ENCODE data around the gene TBL3. TPM values are rescaled to one million over a fixed set of nuclear protein-coding genes. Genes with fewer than 3 reads are reported as not detected.

Gene TBL3
- total and polyA plus RNA-seq, 2 of the 8 experiments (the other 6 are each of a cell fraction or from before 2014, with no cell fraction given) = 65.8 to 137 TPM

DNA sequence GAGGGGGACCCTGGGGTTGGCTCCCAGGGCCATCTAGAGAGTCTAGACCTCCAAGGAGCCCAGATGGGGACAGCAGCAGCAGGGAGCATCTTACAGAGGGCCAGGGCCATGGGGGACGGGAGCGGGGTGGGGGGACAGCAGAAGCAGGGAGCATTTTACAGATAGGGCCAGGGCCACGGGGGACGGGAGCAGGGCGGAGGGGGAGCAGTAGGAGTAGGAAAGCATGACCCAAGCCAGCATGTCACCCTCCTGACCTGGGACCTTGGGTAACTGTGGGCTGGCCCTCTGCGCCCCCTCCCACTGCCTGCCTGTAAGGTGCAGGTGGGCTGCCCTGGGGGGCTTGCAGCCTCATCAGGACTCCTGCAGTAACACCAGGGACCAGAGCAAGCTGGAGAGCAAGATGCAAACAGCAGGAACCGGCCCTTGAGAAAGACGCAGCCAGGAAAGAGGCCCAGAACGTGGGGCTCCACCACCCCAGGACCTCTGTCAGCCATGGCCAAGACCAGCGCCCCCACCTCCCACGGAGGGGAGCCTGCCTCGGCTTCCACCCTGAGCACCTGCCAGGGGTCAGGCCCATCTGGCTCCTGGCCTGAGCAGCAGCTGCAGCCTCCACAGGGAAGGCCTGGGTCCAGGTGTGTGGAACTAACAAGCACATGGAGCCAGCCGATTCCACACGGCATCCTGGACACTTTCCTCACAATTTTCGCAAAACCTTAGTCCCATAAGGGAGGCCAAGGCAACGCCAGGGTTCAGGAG is 35.4 kb downstream of the TBL3 start:
- FAIRE-seq = no peak
- Histone ChIP-seq H4K5ac (ENCODE audit: insufficient read length, low read depth, low read length) (no peak overlapping the region), H3K14ac (ENCODE audit: insufficient read length) (no peak overlapping the region), H4K91ac (replicated peaks; ENCODE audit: insufficient read length, low read length) (no peak overlapping the region), H3K18ac (ENCODE audit: extremely low read depth, low read length) (no peak overlapping the region), H4K20me1 (replicated peaks in 1 of 2; ENCODE audit: control insufficient read depth in 1 of 2, insufficient read depth in 2 of 2, low read length in 2 of 2) (peaks cover 23 to 54% of the 10 kb centered on the region in 2 experiments), H3K79me2 (ENCODE audit: control insufficient read depth in 1 of 2, insufficient read depth in 2 of 2, low read length in 2 of 2) (peaks cover 22 to 52% of the 10 kb centered on the region in 2 experiments; a peak in 3 of 4 replicates), H3K23me2 (ENCODE audit: low read depth, low read length) (peaks cover 12% of the 10 kb centered on the region; the same call in 1 of the 2 replicates), H3K23ac (ENCODE audit: insufficient read length) (no peak overlapping the region), H3K9ac (replicated peaks in 1 of 4; ENCODE audit: extremely low read depth in 1 of 4, low read depth in 3 of 4, low read length in 3 of 4) (no peak overlapping the region), H2BK5ac (ENCODE audit: low read depth, low read length) (no peak overlapping the region), H3K4ac (replicated peaks; ENCODE audit: insufficient read length, low read depth, low read length) (no peak overlapping the region), H3K9me3 (ENCODE audit: insufficient read depth in 2 of 2, low read depth in 1 of 2, low read length in 1 of 2) (no peaks in the 10 kb centered on the region), H4K8ac (ENCODE audit: extremely low read depth, insufficient read depth, low read length) (no peak overlapping the region), H3K4me2 (ENCODE audit: insufficient read depth in 1 of 2, low read depth in 2 of 2, low read length in 2 of 2) (peak overlapping the region in 1 of 2 experiments; percentile 92; a peak in 1 of 4 replicates), H2BK15ac (ENCODE audit: low read length) (no peak overlapping the region), H3K4me1 (replicated peaks in 1 of 4; ENCODE audit: control insufficient read depth in 3 of 4, insufficient read depth in 4 of 4, low read length in 3 of 4) (peaks cover 3 to 38% (median 22%) of the 10 kb centered on the region in 4 experiments), H2BK120ac (replicated peaks; ENCODE audit: low read depth, low read length) (no peak overlapping the region), H2AFZ (ENCODE audit: low read length) (no peak overlapping the region), H3K36me3 (ENCODE audit: control insufficient read depth in 2 of 4, insufficient read depth in 4 of 4, low read length in 3 of 4) (peaks cover under 1 to 11% (median 6%) of the 10 kb centered on the region in 4 experiments; a peak in 6 of 8 replicates), H2AK5ac (ENCODE audit: low read depth, low read length) (no peak overlapping the region), H3K27me3 (replicated peaks in 1 of 4; ENCODE audit: control insufficient read depth in 3 of 4, extremely low read depth in 1 of 4, insufficient read depth in 3 of 4, low read length in 3 of 4) (no peaks in the 10 kb centered on the region), H3K79me1 (ENCODE audit: low read depth, low read length) (peaks cover 9% of the 10 kb centered on the region; the same call in 1 of the 2 replicates), H3K56ac (replicated peaks; ENCODE audit: insufficient read length, low read depth, low read length) (no peak overlapping the region), H2BK20ac (ENCODE audit: low read length) (no peak overlapping the region), H2BK12ac (ENCODE audit: low read depth, low read length) (no peak overlapping the region), H3K4me3 (ENCODE audit: extremely low read depth in 1 of 4, insufficient read depth in 2 of 4, low read depth in 3 of 4, low read length in 4 of 4) (no peak overlapping the region), H3K27ac (ENCODE audit: low read depth, low read length) (no peak overlapping the region)
- TF ChIP-seq BCL11A (IDR thresholded peaks at IDR 0.05; ENCODE audit: low read depth in 2 of 2, low read length in 2 of 2) = no peak
- no peak for TF ChIP-seq ATF2 (IDR thresholded peaks at IDR 0.05; ENCODE audit: low read length)
- no peak for TF ChIP-seq MAX (IDR thresholded peaks at IDR 0.05)
- TF ChIP-seq ASH2L (IDR thresholded peaks at IDR 0.05; ENCODE audit: low read length) = no peak
- no peak for TF ChIP-seq NANOG (IDR thresholded peaks at IDR 0.05; ENCODE audit: insufficient read depth, low read depth, low read length, poor library complexity, severe bottlenecking)
- no peak for TF ChIP-seq SIN3A (conservative IDR thresholded peaks at IDR 0.05 in 1 of 2, IDR thresholded peaks at IDR 0.05 in 1 of 2; ENCODE audit: low read depth in 1 of 2, low read length in 2 of 2)
- TF ChIP-seq CBX8 (IDR thresholded peaks at IDR 0.05; ENCODE audit: borderline replicate concordance, low read depth, low read length) = no peak
- POLR2A ChIA-PET (ENCODE audit: partially characterized antibody) = interaction anchor here (1.1 to 4.7 kb wide), 9 partner anchors 10 to 148 kb away, joined by 3 to 37 read pairs (median 5); partner anchors contain the start of genes NPW, RNF151, RPS2 and TRAF7
- CTCF ChIA-PET (ENCODE audit: partially characterized antibody) = interaction anchor here (0.8 to 2.8 kb wide), 10 partner anchors 9 to 140 kb away, joined by 3 to 7 read pairs (median 6); partner anchors contain the start of genes NHERF2 and NPW
- WGBS, 2 experiments (ENCODE audit: extremely low coverage in 1 of 2, insufficient coverage in 1 of 2, insufficient read length in 1 of 2, insufficient replicate concordance in 2 of 2, low coverage in 1 of 2, low lambda C conversion rate in 2 of 2, missing lambda C conversion rate in 1 of 2) = 88% methylated on average over 10 of the region's 16 CpGs; no CpG with 5 or more reads in 1 of the 2 experiments
- DNase-seq (ENCODE audit: low read depth in 1 of 2, low spot score in 2 of 2) = no peak

Data from H1 (cell line).